A673 (cell line): ENCODE data around the gene TOPBP1. TPM values are rescaled to one million over a fixed set of nuclear protein-coding genes. Genes with fewer than 3 reads are reported as not detected.

Experiments
- BruUV-seq: library from RNA; stranded (reverse); fragments of 400-500 nt; replicated peaks from 2 replicates; lab custom pipeline; 2021; lab: Mats Ljungman, UMichigan
- CTCF ChIA-PET: fragments of 300-600 bp; sonication (Branson Sonifier 250); formaldehyde crosslinking; loops from one replicate; lab custom pipeline; 2022; ENCODE audit warnings: antibody characterized with exemption; lab: Charles Lee
- POLR2A ChIA-PET: fragments of 300-600 bp; sonication (Branson Sonifier 250); formaldehyde crosslinking; loops from one replicate; lab custom pipeline; 2022; ENCODE audit warnings: antibody characterized with exemption; ENCODE audit not compliant: low non-redundant PET; lab: Charles Lee
- DNase-seq: peaks from one replicate; pipeline ENCODE4 v3.0.0-alpha.2; 2015; ENCODE audit warnings: low spot score
- H3K27ac ChIP-seq: fragments of 200-600 bp; sonication (generic); 2 replicates; pipeline ENCODE4 v1.5.1; 2016; ENCODE audit warnings: mixed run types, low read depth, mild to moderate bottlenecking, mixed read lengths, antibody characterized with exemption, low read length; ENCODE audit not compliant: poor library complexity, severe bottlenecking
- H3K27me3 ChIP-seq: fragments of 200-600 bp; sonication (generic); replicated peaks from 2 replicates; pipeline ENCODE4 v1.6.1; 2017; ENCODE audit warnings: mixed run types, low read depth, mild to moderate bottlenecking, mixed read lengths, antibody characterized with exemption, low read length; ENCODE audit not compliant: insufficient read depth, poor library complexity
- H3K36me3 ChIP-seq: fragments of 200-600 bp; sonication (generic); 2 replicates; pipeline ENCODE4 v1.6.1; 2016; ENCODE audit warnings: mixed run types, mild to moderate bottlenecking, mixed read lengths, antibody characterized with exemption, low read length; ENCODE audit not compliant: insufficient read depth, poor library complexity, severe bottlenecking
- H3K4me1 ChIP-seq: fragments of 200-600 bp; sonication (generic); 2 replicates; pipeline ENCODE4 v1.6.1; 2017; ENCODE audit warnings: mixed run types, mild to moderate bottlenecking, mixed read lengths, antibody characterized with exemption, low read length; ENCODE audit not compliant: insufficient read depth, poor library complexity, severe bottlenecking
- H3K4me3 ChIP-seq: fragments of 200-600 bp; sonication (generic); 2 replicates; pipeline ENCODE4 v1.5.1; 2016; ENCODE audit warnings: low read depth, mixed run types, mild to moderate bottlenecking, mixed read lengths, low read length; ENCODE audit not compliant: poor library complexity, severe bottlenecking
- H3K9me3 ChIP-seq: fragments of 200-600 bp; sonication (generic); 2 replicates; pipeline ENCODE4 v1.6.1; 2016; ENCODE audit warnings: mixed run types, low read depth, mild to moderate bottlenecking, mixed read lengths, antibody characterized with exemption, low read length; ENCODE audit not compliant: poor library complexity, severe bottlenecking
- CTCF ChIP-seq: fragments of 300-800, 200-600 bp; sonication (generic); conservative IDR thresholded peaks from 2 replicates; pipeline ENCODE4 v1.5.1; 2017; ENCODE audit warnings: low read depth, mild to moderate bottlenecking, antibody characterized with exemption, low read length, moderate library complexity, mixed read lengths
- EZH2 ChIP-seq: fragments of 200-600 bp; sonication (generic); IDR thresholded peaks from 2 replicates; pipeline ENCODE4 v1.6.1; 2017; ENCODE audit warnings: borderline replicate concordance, low read depth, mild to moderate bottlenecking, mixed read lengths, antibody characterized with exemption, low read length; ENCODE audit not compliant: poor library complexity, severe bottlenecking
- intact Hi-C: fragments of 100-400 bp; cut with micrococcal nuclease; formaldehyde crosslinking; loops from one replicate; pipeline ENCODE4 v1.10.0; 2022; ENCODE audit not compliant: unreplicated experiment
- total RNA-seq: library from RNA; stranded (reverse); gene quantifications from 2 replicates; pipeline ENCODE4 v1.2.3, GENCODE V29; 2021

TOPBP1 gene
- total RNA-seq, 1 experiment from 2014 or later, result 59.8 TPM

DNA sequence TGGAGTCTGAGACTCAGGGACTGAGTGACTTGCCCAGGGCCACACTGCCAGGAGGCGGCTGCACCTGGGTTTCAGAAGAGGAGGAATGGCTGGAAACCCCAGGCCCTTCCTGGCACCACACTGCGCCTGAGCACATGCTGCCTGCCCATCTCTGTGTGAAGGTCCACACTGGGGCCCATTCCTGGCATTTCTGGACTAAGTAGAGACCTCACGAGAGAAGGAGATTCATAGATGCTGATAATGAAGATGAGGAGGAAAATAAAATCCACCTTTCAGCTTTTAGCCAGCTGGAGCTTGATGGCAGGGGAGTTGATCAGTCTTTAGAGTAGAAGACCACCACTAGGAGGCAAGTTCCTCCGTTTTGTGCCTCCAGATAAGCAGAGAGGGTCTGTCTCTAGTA lies 44.3 kb upstream of the TOPBP1 start:
- no peak for DNase-seq

GRCh38 chr3:133703915-133704314 lies 42.2 kb upstream of the TOPBP1 start:
- Histone ChIP-seq H3K4me1 (no peaks in the 10 kb centered on the region), H3K27me3 (peaks cover 43% of the 10 kb centered on the region), H3K9me3 (no peaks in the 10 kb centered on the region), H3K27ac (no peak overlapping the region), H3K4me3 (no peak overlapping the region), H3K36me3 (no peaks in the 10 kb centered on the region)
- POLR2A ChIA-PET, result no interaction called here
- TF ChIP-seq CTCF (no peak), EZH2 (no peak)
- intact Hi-C loops, result no loop called here
- CTCF ChIA-PET, result no interaction called here
- BruUV-seq, result no TSS peak
- no peak for DNase-seq

More for the DNA sequence above, 44.3 kb upstream of the TOPBP1 start:
- Histone ChIP-seq H3K27ac (no peak overlapping the region), H3K27me3 (peaks cover 60% of the 10 kb centered on the region), H3K4me1 (no peaks in the 10 kb centered on the region), H3K4me3 (no peak overlapping the region), H3K36me3 (no peaks in the 10 kb centered on the region), H3K9me3 (no peaks in the 10 kb centered on the region)
- ChIA-PET CTCF (no interaction called here), POLR2A (no interaction called here)
- BruUV-seq, result no TSS peak
- no peak for TF ChIP-seq CTCF
- no peak for TF ChIP-seq EZH2
- intact Hi-C loops, result no loop called here

DNA sequence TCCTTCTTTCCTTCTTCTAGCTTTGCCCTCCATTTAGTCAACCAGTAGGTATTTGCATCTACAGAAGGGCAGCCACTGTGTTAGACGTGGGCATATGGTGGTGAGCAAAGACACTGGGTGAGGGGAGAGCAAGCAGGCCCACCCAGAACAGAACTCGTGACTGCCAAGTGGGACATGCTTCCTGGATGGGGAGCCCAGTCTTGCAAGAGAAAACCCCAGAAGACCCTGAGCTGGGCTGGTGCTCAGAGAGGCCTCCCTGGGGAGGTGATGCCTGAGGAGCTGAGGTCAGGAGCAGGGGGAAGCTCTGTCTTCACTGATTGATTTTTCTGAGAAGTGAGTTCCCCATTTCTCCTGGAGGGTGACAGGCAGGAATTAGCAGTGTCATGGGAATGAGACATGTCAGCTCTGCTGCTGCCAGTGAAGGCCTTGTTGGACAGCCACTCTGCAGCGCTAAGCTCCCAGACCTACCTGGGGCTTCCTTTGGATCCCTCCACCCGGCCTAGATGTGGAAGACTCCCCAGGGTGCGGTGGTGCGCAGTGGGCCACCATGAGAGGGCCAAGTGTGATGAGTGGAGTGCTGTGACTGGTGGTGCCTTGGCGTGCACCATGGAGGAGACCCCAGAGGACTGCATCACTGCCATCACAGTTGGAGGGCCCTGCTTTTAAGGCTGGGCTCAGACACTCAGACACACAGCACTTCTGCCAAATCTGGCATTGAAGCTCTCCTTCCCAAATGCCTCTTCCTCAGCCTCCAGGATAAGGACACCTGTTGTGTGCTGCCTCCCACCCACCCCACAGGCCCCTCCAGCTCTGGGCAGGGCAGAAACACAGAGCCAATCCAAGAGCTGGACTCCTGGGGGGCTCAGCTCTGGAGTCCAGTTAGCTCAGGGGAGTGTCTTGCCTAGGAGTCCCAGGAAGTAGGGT lies 40.0 kb upstream of the TOPBP1 start:
- BruUV-seq, result no TSS peak
- ChIA-PET POLR2A (interaction anchor here (0.5 kb wide), 1 partner anchor 32 kb away, joined by 3 read pairs; no protein-coding TSS in a partner anchor), CTCF (no interaction called here)
- TF ChIP-seq CTCF (no peak), EZH2 (no peak)
- Histone ChIP-seq H3K27ac (no peak overlapping the region), H3K9me3 (no peaks in the 10 kb centered on the region), H3K36me3 (no peaks in the 10 kb centered on the region), H3K4me1 (no peaks in the 10 kb centered on the region), H3K4me3 (no peak overlapping the region), H3K27me3 (peaks cover 23% of the 10 kb centered on the region)
- DNase-seq, result no peak
- intact Hi-C loops, result no loop called here
